Neural cell (in vitro differentiated cells): ENCODE data around the gene LYSET. TPM values are rescaled to one million over a fixed set of nuclear protein-coding genes. Genes with fewer than 3 reads are reported as not detected.
"Not testable (repeated sequence)": the region's sequence is repeated elsewhere in the genome, so short reads cannot be mapped to it uniquely, and the experiment has no call there.

Experiments
- H2AFZ ChIP-seq: fragments of 200-600, 300-800 bp; sonication (generic), shearing (Covaris generic); 2 replicates; pipeline ENCODE4 v1.6.0; 2014; ENCODE audit warnings: low read depth, mild to moderate bottlenecking, antibody characterized with exemption, low read length, moderate library complexity
- H3F3A ChIP-seq: fragments of 200-600 bp; shearing (Covaris generic); 2 replicates; pipeline ENCODE4 v1.6.1; 2016; ENCODE audit warnings: mild to moderate bottlenecking, moderate library complexity, mixed read lengths, antibody characterized with exemption, low read length; ENCODE audit not compliant: insufficient read depth, poor library complexity, severe bottlenecking
- H3K27ac ChIP-seq: fragments of 200-600, 300-800 bp; sonication (generic), shearing (Covaris generic); 2 replicates; pipeline ENCODE4 v1.5.1; 2014; ENCODE audit warnings: mild to moderate bottlenecking, low read length, moderate library complexity
- H3K27me3 ChIP-seq: fragments of 300-800, 200-600 bp; sonication (generic), shearing (Covaris generic); 2 replicates; pipeline ENCODE4 v1.6.0; 2014; ENCODE audit warnings: mild to moderate bottlenecking, low read depth, low read length, moderate library complexity; ENCODE audit not compliant: insufficient read depth
- H3K36me3 ChIP-seq: fragments of 300-800, 200-600 bp; sonication (generic), shearing (Covaris generic); 2 replicates; pipeline ENCODE4 v1.5.1; 2014; ENCODE audit warnings: mild to moderate bottlenecking, antibody characterized with exemption, low read length, moderate library complexity; ENCODE audit not compliant: insufficient read depth
- H3K4me2 ChIP-seq: fragments of 300-800, 200-600 bp; sonication (generic), shearing (Covaris generic); 2 replicates; pipeline ENCODE4 v1.6.0; 2014; ENCODE audit warnings: mild to moderate bottlenecking, low read length
- H3K4me3 ChIP-seq: fragments of 300-800, 200-600 bp; sonication (generic), shearing (Covaris generic); 2 replicates; pipeline ENCODE4 v1.5.1; 2014; ENCODE audit warnings: mild to moderate bottlenecking, low read length, moderate library complexity
- H3K79me2 ChIP-seq: fragments of 200-600 bp; shearing (Covaris generic); replicated peaks from 2 replicates; pipeline ENCODE4 v1.6.0; 2014; ENCODE audit warnings: mild to moderate bottlenecking, low read length, moderate library complexity; ENCODE audit not compliant: insufficient read depth
- H3K9ac ChIP-seq: fragments of 300-800, 200-600 bp; sonication (generic), shearing (Covaris generic); 2 replicates; pipeline ENCODE4 v1.6.1; 2016; ENCODE audit warnings: mild to moderate bottlenecking, low read length, mixed read lengths
- H3K9me2 ChIP-seq: fragments of 200-600 bp; shearing (Covaris generic); 2 replicates; pipeline ENCODE4 v1.6.1; 2016; ENCODE audit warnings: mild to moderate bottlenecking, low read length, mixed read lengths; ENCODE audit not compliant: insufficient read depth
- H3K9me3 ChIP-seq: fragments of 200-600, 300-800 bp; sonication (generic), shearing (Covaris generic); 2 replicates; pipeline ENCODE4 v1.6.1; 2016; ENCODE audit warnings: mild to moderate bottlenecking, mixed run types, low read length, moderate library complexity, mixed read lengths
- H4K20me1 ChIP-seq: fragments of 200-600 bp; shearing (Covaris generic); 2 replicates; pipeline ENCODE4 v1.6.1; 2016; ENCODE audit warnings: mild to moderate bottlenecking, mixed run types; ENCODE audit not compliant: insufficient read depth
- EP300 ChIP-seq: fragments of 450-650 bp; conservative IDR thresholded peaks from 2 replicates; pipeline ENCODE4 v1.6.1; 2014; ENCODE audit warnings: antibody characterized with exemption, mild to moderate bottlenecking, moderate library complexity; ENCODE audit not compliant: poor library complexity, severe bottlenecking
- EZH2 ChIP-seq: fragments of 200-600, 300-800 bp; shearing (Covaris generic), sonication (generic); IDR thresholded peaks from 2 replicates; pipeline ENCODE4 v1.6.1; 2014; ENCODE audit warnings: antibody characterized with exemption, low read length, borderline replicate concordance, mild to moderate bottlenecking; ENCODE audit not compliant: insufficient read depth, poor library complexity, severe bottlenecking
- MXI1 ChIP-seq: fragments of 450-650 bp; conservative IDR thresholded peaks from 2 replicates; pipeline ENCODE4 v1.6.1; 2014; ENCODE audit warnings: antibody characterized with exemption, mild to moderate bottlenecking; ENCODE audit not compliant: poor library complexity, severe bottlenecking
- POLR2AphosphoS5 ChIP-seq: IDR thresholded peaks from 2 replicates; pipeline ENCODE4 v1.6.1; 2012
- RAD21 ChIP-seq: fragments of 450-650 bp; conservative IDR thresholded peaks from 2 replicates; pipeline ENCODE4 v1.6.1; 2014; ENCODE audit warnings: antibody characterized with exemption, mild to moderate bottlenecking, moderate library complexity
- SMC3 ChIP-seq: fragments of 450-650 bp; conservative IDR thresholded peaks from 2 replicates; pipeline ENCODE4 v1.6.1; 2014; ENCODE audit warnings: antibody characterized with exemption, mild to moderate bottlenecking, moderate library complexity; ENCODE audit not compliant: poor library complexity
- TAF1 ChIP-seq: IDR thresholded peaks from 2 replicates; pipeline ENCODE4 v1.6.1; 2012; ENCODE audit warnings: low read depth
- polyA plus RNA-seq: library from polyadenylated mRNA; depleted of rRNA; stranded (reverse); fragments of >200 nt; gene quantifications from 2 replicates; pipeline ENCODE4 v1.2.3, GENCODE V29; 2014
- TF ChIP-seq, protein P1 (sequence below): IDR thresholded peaks from 2 replicates; pipeline ENCODE4 v1.6.1; 2012; ENCODE audit warnings: borderline replicate concordance
- TF ChIP-seq, protein P2 (sequence below): fragments of 450-650 bp; IDR thresholded peaks from 2 replicates; pipeline ENCODE4 v1.5.1; 2014; ENCODE audit warnings: antibody characterized with exemption, mild to moderate bottlenecking, moderate library complexity; ENCODE audit not compliant: poor library complexity, severe bottlenecking

The LYSET gene
- polyA plus RNA-seq, 1 donor from 2014 or later: 24.0 TPM

DNA sequence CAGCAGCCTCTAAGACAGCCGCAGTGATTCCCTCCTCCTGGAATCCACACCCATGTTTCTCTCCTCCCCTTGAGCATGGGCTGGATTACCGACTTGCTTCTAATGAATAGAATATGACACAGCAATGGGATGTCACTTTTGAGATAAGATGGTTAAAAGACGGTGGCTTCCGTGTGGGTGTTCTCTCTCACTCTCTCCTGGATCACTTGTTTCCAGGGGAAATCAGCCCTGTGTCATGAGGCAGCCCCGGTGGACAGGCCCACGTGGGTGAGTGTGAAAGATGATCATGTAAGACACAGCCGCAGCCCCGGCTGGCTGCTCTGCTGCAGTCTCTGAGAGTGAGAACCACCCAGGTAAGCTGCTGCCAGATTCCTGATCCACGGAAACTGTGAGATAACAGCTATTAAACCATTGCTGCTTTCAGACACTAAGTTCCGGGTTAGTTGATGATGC lies 11.1 kb upstream of the LYSET start:
- H3K27me3 ChIP-seq: no peaks in the 10 kb centered on the region
- peak overlapping the region; percentile 18 for H3K27ac ChIP-seq
- H3K9me3 ChIP-seq: no peaks in the 10 kb centered on the region
- H3K9me2 ChIP-seq: no peaks in the 10 kb centered on the region
- peak overlapping the region; percentile 14 for H3K9ac ChIP-seq
- H3K4me2 ChIP-seq: no peak overlapping the region
- no peak for TF ChIP-seq SMC3
- TF ChIP-seq MXI1: peak; percentile 11
- TF ChIP-seq POLR2AphosphoS5: peak; percentile 18
- no peak overlapping the region for H2AFZ ChIP-seq
- no peaks in the 10 kb centered on the region for H3K36me3 ChIP-seq
- H4K20me1 ChIP-seq: no peaks in the 10 kb centered on the region
- peak overlapping the region; percentile 38 for H3K4me3 ChIP-seq
- no peaks in the 10 kb centered on the region for H3F3A ChIP-seq
- no peaks in the 10 kb centered on the region for H3K79me2 ChIP-seq

DNA sequence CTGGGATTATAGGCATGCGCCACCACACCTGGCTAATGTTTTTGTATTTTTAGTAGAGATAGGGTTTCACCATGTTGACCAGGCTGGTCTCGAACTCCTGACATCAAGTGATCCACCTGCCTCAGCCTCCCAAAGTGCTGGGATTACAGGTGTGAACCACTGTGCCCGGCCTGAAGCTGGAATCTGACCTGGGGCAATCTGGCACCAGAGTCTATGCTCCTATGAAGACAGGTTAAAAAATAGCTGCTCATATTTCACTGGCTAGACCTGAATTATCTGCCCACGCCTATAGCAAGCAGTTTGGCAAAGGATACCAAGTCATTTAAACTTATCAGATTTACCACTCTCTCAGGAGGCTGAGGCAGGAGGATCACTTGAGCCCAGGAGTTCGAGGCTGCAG lies 10.4 kb upstream of the LYSET start:
- not testable (repeated sequence) for H3K9ac ChIP-seq, H3K79me2 ChIP-seq, H3K9me2 ChIP-seq, H3K27me3 ChIP-seq, H3K9me3 ChIP-seq, H3K4me3 ChIP-seq, H4K20me1 ChIP-seq, H2AFZ ChIP-seq, H3K36me3 ChIP-seq, H3K27ac ChIP-seq, H3K4me2 ChIP-seq, H3F3A ChIP-seq

DNA sequence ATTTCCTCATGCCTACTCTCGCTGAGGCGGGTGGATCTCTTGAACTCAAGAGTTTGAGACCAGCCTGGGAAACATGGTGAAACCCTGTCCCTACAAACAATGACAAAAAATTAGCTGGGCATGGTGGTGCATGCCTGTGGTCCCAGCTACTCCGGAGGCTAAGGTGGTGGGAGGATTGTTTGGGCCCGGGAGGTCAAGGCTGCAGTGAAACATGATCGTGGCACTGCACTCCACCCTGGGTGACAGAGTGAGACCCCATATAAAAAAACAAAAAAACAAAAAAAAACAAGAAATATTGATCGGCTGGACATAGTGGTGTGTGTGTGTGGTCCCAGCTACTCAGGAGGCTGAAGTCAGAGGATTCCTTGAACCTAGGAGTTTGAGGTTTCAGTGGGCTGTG lies 9.6 kb upstream of the LYSET start:
- no peak overlapping the region for H3K4me2 ChIP-seq
- H3F3A ChIP-seq: no peaks in the 10 kb centered on the region
- no peak overlapping the region for H3K4me3 ChIP-seq
- no peaks in the 10 kb centered on the region for H3K36me3 ChIP-seq
- no peaks in the 10 kb centered on the region for H3K9me3 ChIP-seq
- no peak overlapping the region for H2AFZ ChIP-seq
- no peak overlapping the region for H3K9ac ChIP-seq
- H4K20me1 ChIP-seq: no peaks in the 10 kb centered on the region
- TF ChIP-seq TAF1 (no peak), RAD21 (no peak), MXI1 (no peak), EP300 (no peak), POLR2AphosphoS5 (no peak), EZH2 (no peak), SMC3 (no peak)
- TF ChIP-seq, protein P1, sequence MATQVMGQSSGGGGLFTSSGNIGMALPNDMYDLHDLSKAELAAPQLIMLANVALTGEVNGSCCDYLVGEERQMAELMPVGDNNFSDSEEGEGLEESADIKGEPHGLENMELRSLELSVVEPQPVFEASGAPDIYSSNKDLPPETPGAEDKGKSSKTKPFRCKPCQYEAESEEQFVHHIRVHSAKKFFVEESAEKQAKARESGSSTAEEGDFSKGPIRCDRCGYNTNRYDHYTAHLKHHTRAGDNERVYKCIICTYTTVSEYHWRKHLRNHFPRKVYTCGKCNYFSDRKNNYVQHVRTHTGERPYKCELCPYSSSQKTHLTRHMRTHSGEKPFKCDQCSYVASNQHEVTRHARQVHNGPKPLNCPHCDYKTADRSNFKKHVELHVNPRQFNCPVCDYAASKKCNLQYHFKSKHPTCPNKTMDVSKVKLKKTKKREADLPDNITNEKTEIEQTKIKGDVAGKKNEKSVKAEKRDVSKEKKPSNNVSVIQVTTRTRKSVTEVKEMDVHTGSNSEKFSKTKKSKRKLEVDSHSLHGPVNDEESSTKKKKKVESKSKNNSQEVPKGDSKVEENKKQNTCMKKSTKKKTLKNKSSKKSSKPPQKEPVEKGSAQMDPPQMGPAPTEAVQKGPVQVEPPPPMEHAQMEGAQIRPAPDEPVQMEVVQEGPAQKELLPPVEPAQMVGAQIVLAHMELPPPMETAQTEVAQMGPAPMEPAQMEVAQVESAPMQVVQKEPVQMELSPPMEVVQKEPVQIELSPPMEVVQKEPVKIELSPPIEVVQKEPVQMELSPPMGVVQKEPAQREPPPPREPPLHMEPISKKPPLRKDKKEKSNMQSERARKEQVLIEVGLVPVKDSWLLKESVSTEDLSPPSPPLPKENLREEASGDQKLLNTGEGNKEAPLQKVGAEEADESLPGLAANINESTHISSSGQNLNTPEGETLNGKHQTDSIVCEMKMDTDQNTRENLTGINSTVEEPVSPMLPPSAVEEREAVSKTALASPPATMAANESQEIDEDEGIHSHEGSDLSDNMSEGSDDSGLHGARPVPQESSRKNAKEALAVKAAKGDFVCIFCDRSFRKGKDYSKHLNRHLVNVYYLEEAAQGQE: no peak
- TF ChIP-seq, protein P2, sequence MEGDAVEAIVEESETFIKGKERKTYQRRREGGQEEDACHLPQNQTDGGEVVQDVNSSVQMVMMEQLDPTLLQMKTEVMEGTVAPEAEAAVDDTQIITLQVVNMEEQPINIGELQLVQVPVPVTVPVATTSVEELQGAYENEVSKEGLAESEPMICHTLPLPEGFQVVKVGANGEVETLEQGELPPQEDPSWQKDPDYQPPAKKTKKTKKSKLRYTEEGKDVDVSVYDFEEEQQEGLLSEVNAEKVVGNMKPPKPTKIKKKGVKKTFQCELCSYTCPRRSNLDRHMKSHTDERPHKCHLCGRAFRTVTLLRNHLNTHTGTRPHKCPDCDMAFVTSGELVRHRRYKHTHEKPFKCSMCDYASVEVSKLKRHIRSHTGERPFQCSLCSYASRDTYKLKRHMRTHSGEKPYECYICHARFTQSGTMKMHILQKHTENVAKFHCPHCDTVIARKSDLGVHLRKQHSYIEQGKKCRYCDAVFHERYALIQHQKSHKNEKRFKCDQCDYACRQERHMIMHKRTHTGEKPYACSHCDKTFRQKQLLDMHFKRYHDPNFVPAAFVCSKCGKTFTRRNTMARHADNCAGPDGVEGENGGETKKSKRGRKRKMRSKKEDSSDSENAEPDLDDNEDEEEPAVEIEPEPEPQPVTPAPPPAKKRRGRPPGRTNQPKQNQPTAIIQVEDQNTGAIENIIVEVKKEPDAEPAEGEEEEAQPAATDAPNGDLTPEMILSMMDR: no peak
- H3K27ac ChIP-seq: no peak overlapping the region
- no peaks in the 10 kb centered on the region for H3K9me2 ChIP-seq
- H3K79me2 ChIP-seq: no peaks in the 10 kb centered on the region
- H3K27me3 ChIP-seq: no peaks in the 10 kb centered on the region
